ENCODE results near the gene FILIP1.

- TF ChIP-seq MAX (IDR thresholded peaks at IDR 0.05) (no peak), CREB1 (IDR thresholded peaks at IDR 0.05) (no peak)
Observed at GRCh38 chr6:75393806-75394205, 99.8 kb downstream of the FILIP1 start.

All from H1 (cell line).